IPS-20b (cell line): ENCODE results near the gene NLRC5.

Experiments
- H3K27ac ChIP-seq: one replicate; pipeline ENCODE4 v1.5.1; 2013; ENCODE audit warnings: low read length
- H3K27me3 ChIP-seq: 2 replicates; pipeline ENCODE4 v1.6.1; 2013; ENCODE audit warnings: mild to moderate bottlenecking, low read length, inconsistent platforms; ENCODE audit not compliant: insufficient read depth
- H3K36me3 ChIP-seq: 2 replicates; pipeline ENCODE4 v1.6.1; 2013; ENCODE audit warnings: low read depth, mild to moderate bottlenecking, inconsistent platforms, low read length, moderate library complexity; ENCODE audit not compliant: insufficient read depth
- H3K4me1 ChIP-seq: 2 replicates; pipeline ENCODE4 v1.6.1; 2013; ENCODE audit warnings: mild to moderate bottlenecking, control low read depth, inconsistent platforms, low read length, moderate library complexity; ENCODE audit not compliant: insufficient read depth
- H3K4me3 ChIP-seq: 2 replicates; pipeline ENCODE4 v1.5.1; 2013; ENCODE audit warnings: mild to moderate bottlenecking, low read length, inconsistent platforms
- H3K9ac ChIP-seq: 2 replicates; pipeline ENCODE4 v1.6.1; 2013; ENCODE audit warnings: low read depth, mild to moderate bottlenecking, inconsistent platforms, low read length, moderate library complexity
- H3K9me3 ChIP-seq: 2 replicates; pipeline ENCODE4 v1.6.1; 2013; ENCODE audit warnings: mild to moderate bottlenecking, low read depth, low read length, inconsistent platforms; ENCODE audit not compliant: insufficient read depth

The NLRC5 gene

DNA sequence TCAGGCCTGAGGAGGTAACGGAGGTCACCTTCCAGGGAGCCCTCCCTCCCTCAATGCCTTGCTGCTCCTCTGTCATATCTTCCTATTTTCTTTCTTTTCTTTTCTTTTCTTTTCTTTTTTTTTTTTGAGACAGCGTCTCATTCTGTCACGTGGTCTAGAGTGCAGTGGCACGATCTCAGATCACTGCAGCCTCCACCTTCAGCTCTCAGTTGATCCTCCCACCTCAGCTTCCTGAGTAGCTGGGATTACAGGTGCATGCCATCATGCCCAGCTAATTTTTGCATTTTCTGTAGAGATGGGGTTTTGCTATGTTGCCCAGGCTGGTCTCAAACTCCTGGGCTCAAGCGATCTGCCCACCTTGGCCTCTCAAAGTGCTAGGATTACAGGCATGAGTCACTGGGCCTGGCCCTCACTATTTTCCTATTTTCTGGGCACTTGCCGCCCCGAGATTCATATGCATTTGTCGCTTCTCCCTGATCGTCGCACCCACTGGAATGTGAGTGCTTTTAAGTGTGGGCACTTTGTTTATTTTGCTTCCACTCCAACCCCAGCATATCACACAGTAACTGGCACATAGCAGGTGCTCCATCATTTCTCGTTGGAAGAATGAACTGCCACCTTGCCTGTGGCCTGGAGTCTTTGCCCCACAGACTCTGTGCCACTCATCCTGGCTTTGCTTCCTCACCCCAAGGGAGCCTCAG, 134.8 kb downstream of the NLRC5 start:
- no peaks in the 10 kb centered on the region for H3K27me3 ChIP-seq
- no peak overlapping the region for H3K4me3 ChIP-seq
- no peaks in the 10 kb centered on the region for H3K9me3 ChIP-seq
- no peak overlapping the region for H3K9ac ChIP-seq
- H3K4me1 ChIP-seq = no peaks in the 10 kb centered on the region
- no peak overlapping the region for H3K27ac ChIP-seq
- no peaks in the 10 kb centered on the region for H3K36me3 ChIP-seq

DNA sequence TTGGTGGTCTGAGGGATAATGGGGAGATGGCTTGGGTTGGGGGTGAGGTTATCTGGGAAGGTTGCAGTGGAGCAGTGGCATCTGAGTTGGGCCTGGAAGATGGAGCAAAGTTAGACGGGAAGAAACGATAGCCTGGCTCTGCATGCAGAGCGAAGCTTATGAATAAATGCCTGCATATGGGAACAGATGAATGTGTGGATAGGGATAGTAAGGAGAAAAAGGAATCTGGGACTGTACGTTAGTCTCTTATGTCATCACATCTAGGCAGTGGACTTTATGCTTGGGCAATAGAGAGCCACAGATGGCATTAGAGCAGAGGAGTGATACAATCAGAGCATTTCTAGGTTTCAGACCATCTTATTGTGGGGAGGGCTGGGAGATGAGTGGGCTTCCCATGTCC, 136.0 kb downstream of the NLRC5 start:
- Histone ChIP-seq H3K36me3 (no peaks in the 10 kb centered on the region), H3K27ac (no peak overlapping the region), H3K27me3 (no peaks in the 10 kb centered on the region), H3K4me3 (no peak overlapping the region), H3K9me3 (no peaks in the 10 kb centered on the region), H3K9ac (no peak overlapping the region), H3K4me1 (no peaks in the 10 kb centered on the region)

DNA sequence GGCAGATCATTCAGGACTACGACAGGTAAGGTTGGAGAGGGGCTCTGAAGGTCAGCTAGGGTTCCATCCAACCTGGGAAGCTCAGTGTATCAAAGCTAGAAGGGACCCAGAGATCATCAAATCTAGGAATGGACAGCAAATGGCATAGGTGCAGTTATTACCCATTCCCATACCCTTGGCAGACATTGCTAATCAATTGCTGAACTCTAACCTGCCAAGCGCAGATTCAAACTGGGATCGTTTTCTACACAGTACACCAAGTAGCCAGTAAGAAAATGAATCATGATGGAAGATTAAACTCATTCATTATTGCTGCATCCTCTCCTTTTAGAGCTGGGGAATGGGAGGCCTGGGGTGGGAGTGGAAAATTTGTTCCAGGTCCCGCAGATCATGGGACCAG, 136.6 kb downstream of the NLRC5 start:
- H3K9ac ChIP-seq = no peak overlapping the region
- H3K4me3 ChIP-seq = no peak overlapping the region
- no peaks in the 10 kb centered on the region for H3K27me3 ChIP-seq
- H3K4me1 ChIP-seq = no peaks in the 10 kb centered on the region
- no peaks in the 10 kb centered on the region for H3K9me3 ChIP-seq
- no peak overlapping the region for H3K27ac ChIP-seq
- H3K36me3 ChIP-seq = no peaks in the 10 kb centered on the region

DNA sequence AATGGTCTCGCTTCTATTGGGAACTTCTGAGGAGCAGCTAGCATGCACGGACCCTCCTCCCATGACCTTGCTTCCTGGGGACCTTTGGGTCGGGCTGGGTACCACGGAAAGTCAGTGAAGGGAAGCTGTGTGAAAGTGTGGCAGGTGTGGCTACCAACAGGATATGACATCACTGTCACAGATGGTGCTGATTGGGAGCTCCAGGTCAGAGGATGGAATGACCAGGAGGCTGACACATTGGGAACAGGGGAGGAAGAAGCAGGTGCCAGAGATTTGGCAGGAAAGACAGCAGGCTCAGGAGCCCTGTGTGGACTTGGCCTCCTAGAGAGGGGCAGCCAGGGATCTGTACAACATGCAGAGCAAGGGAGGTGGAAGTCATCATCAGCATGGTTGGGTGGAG, 137.1 kb downstream of the NLRC5 start:
- Histone ChIP-seq H3K4me1 (no peaks in the 10 kb centered on the region), H3K27me3 (no peaks in the 10 kb centered on the region)

DNA sequence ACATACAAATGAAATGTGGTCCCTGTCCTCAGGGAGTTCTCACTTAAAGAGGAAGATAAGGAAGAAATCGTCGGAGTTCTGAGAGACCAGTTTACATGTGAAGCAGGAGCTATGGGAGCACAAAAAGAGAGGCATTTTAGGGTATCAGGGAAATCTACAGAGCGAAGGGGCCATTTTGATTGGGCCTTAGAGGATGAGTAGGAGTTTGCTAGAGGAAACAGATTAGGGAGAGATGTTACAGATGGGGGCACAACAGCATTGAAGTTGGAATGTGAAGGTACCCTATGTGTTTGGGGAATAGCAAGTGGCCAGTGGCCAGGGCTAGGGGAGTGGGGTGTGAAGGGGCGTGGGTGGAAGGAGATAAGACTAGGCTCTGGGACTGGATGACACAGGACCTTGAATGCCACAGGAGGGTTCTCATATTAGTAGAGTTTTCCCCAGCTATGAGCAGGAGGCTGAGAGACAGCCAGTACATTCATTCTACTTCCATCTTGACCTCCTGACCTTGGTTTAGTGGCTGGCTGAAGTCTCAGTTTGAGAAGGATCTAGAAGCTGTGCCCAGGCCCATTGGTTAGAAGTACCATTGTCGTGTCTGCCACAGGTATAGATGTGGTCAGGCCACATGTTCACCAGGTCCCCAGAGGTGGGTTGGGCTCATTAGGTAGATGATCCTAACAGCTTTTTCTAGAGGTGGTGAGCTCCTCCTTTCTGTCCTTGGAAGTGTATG, 137.8 kb downstream of the NLRC5 start:
- Histone ChIP-seq H3K9ac (no peak overlapping the region), H3K4me3 (no peak overlapping the region), H3K36me3 (no peaks in the 10 kb centered on the region), H3K27ac (no peak overlapping the region), H3K9me3 (no peaks in the 10 kb centered on the region), H3K4me1 (no peaks in the 10 kb centered on the region), H3K27me3 (no peaks in the 10 kb centered on the region)

More for the DNA sequence above, 137.1 kb downstream of the NLRC5 start:
- H3K9ac ChIP-seq = no peak overlapping the region
- H3K4me3 ChIP-seq = no peak overlapping the region
- no peaks in the 10 kb centered on the region for H3K9me3 ChIP-seq
- no peak overlapping the region for H3K27ac ChIP-seq
- H3K36me3 ChIP-seq = no peaks in the 10 kb centered on the region

DNA sequence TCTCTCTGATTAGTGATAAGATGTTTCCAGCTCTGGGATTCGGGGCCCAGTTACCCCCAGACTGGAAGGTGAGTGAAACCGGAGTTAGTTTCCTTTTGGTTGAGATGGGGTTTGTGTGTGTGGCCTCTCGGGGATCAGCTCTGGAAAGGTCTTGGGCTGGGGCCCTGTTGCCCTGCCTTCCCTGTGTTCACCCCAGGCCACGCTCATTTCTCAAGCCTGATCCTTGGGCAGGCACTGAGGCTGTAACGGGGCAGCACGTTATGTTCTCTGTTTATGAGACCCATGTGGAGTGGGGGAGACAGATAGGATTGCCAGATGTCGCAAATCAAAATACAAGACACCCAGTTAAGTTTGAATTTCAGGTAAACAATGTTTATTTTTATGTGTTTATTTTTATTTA, 138.5 kb downstream of the NLRC5 start:
- no peaks in the 10 kb centered on the region for H3K4me1 ChIP-seq
- H3K9ac ChIP-seq = no peak overlapping the region
- no peak overlapping the region for H3K4me3 ChIP-seq
- no peaks in the 10 kb centered on the region for H3K27me3 ChIP-seq
- no peak overlapping the region for H3K27ac ChIP-seq
- H3K9me3 ChIP-seq = no peaks in the 10 kb centered on the region
- no peaks in the 10 kb centered on the region for H3K36me3 ChIP-seq

DNA sequence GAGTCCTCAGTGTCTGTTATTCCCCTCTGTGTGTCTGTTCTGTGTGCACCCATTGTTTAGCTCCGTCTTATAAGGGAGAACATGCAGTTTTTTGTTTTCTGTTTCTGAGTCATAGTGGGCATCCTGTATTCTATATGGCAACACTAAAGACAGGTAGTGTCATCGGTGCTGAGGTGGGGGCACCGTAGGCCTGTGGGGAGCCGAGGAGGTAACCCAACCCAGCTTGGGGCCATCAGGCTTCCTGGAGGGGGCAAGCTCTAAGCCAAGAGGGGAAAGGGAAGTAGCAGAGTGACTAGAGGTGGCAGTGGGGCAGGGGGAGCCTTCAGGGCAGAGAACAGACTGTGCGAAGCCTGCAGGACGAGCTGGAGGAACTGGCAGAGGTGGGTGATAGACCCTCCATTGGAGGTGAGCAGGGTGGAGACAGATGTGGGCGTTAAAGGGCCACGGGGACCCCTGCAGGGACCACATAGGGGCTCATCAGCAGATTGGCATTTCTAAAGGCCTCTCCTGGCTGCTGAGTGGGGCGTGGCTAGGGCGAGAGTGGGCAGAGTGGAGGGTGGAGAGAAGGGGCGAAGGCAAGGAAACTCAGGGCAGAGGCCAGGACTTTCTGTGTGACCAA, 139.5 kb downstream of the NLRC5 start:
- no peaks in the 10 kb centered on the region for H3K36me3 ChIP-seq
- H3K9ac ChIP-seq = no peak overlapping the region
- H3K27ac ChIP-seq = no peak overlapping the region
- no peak overlapping the region for H3K4me3 ChIP-seq
- H3K27me3 ChIP-seq = no peaks in the 10 kb centered on the region
- no peaks in the 10 kb centered on the region for H3K9me3 ChIP-seq
- H3K4me1 ChIP-seq = no peaks in the 10 kb centered on the region

DNA sequence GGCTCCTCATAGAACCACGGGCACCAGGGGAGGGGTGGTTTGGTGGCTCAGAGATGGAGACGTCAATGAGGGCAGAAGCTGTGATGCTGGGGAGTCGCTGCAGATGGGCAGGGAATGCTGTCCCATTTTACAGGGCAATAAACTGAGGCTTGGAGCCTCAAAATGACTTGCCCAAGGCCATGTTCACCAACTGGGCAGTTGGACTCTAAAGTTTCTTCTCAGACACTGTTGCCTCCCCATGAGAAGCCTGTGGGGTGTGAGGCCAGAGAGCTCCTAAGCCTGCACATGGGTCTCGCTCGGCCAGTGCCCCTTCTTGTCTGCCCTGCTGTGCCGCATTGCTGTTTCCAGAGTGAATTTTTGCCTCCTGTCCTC, 141.6 kb downstream of the NLRC5 start:
- H3K9ac ChIP-seq = no peak overlapping the region
- no peaks in the 10 kb centered on the region for H3K27me3 ChIP-seq
- peaks cover 3% of the 10 kb centered on the region; the same call in 1 of the 2 replicates for H3K4me1 ChIP-seq
- H3K27ac ChIP-seq = no peak overlapping the region
- H3K9me3 ChIP-seq = no peaks in the 10 kb centered on the region
- H3K36me3 ChIP-seq = no peaks in the 10 kb centered on the region
- no peak overlapping the region for H3K4me3 ChIP-seq

DNA sequence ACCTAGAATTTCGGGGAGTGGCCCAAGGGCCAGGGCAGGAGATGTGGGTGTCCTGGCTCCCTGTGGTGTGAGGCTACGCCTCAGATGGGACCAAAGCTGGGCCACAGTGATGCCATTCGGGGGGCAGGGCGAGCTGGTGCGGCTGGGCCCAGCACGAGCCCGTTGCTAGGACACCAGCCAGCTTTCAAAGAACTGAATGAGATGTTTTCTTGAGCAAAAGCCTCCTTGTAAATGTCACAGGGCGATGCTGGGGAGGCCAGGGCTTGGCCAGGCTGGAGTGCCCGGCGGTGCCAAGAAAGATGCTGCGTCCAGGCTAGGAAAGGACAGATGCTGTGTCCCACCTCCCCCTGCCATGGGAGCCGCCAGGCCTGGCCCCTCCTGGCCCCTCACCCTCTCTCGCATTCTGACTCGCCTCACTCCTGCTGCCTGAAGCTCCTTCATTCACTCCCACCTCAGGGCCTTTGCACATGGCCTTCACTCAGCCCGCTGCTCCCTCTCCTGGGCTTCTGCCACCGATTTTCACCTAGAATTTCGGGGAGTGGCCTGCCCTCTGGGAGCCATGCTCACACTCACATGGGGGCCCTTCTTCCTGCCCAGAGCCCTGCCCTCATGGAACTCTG, 142.1 kb downstream of the NLRC5 start:
- Histone ChIP-seq H3K36me3 (no peaks in the 10 kb centered on the region), H3K4me3 (no peak overlapping the region), H3K4me1 (peaks cover 3% of the 10 kb centered on the region; the same call in 1 of the 2 replicates), H3K27ac (no peak overlapping the region), H3K9me3 (no peaks in the 10 kb centered on the region), H3K27me3 (no peaks in the 10 kb centered on the region), H3K9ac (no peak overlapping the region)

DNA sequence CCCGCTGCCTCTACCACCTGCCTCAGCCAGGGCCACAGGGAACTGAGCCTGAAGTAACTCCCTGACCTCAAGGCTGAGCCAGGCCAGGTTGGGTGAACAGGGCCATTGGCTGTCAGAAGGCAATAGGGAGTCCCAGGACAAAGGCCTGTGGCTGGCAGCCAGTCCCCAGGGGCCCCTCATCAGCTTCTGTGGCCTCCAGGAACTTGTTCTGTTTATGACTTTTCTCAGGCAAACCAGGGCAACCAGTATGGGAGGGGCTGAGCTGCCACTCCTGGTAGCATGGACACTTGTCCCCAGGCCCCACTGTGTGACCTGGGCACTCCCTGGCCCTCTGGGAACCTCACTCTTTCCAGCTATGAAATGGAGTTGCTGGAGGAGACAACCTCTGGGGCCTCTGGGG, 143.1 kb downstream of the NLRC5 start:
- Histone ChIP-seq H3K27me3 (no peaks in the 10 kb centered on the region), H3K9ac (no peak overlapping the region), H3K27ac (no peak overlapping the region), H3K9me3 (no peaks in the 10 kb centered on the region), H3K4me1 (peaks cover 3% of the 10 kb centered on the region; the same call in 1 of the 2 replicates), H3K36me3 (no peaks in the 10 kb centered on the region), H3K4me3 (no peak overlapping the region)

DNA sequence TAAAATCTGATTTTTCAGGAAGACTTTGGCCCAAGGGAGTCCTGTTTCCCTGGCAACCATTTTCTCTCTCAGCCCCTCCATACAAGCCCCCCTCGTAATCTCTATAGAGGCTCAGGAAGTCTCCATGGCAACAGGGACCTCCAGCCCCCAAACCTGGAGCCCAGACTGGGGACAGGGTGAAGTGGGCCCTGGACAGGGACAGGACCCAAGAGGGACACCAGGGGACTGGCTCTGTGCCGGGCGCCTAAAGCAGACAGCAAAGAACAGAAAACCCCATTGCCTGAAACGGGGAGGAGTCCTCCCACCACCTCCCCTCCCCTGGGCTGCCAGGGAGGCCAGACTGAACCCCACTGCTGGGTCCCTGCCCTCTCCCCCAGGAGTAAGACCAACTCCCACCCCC, 143.7 kb downstream of the NLRC5 start:
- no peak overlapping the region for H3K4me3 ChIP-seq
- no peak overlapping the region for H3K9ac ChIP-seq
- H3K27ac ChIP-seq = no peak overlapping the region
- peaks cover 3% of the 10 kb centered on the region; the same call in 1 of the 2 replicates for H3K4me1 ChIP-seq
- no peaks in the 10 kb centered on the region for H3K27me3 ChIP-seq
- H3K9me3 ChIP-seq = no peaks in the 10 kb centered on the region
- no peaks in the 10 kb centered on the region for H3K36me3 ChIP-seq
